ENCODE results near the gene AGBL1.

GRCh38 chr15:86411916-86412315 is 332.2 kb downstream of the AGBL1 start:
- TF ChIP-seq CTCF (IDR thresholded peaks at IDR 0.05; ENCODE audit: borderline replicate concordance, extremely low read depth, low read length, poor library complexity, severe bottlenecking) (no peak), EZH2 (IDR thresholded peaks at IDR 0.05; ENCODE audit: borderline replicate concordance, low read depth, low read length, severe bottlenecking) (no peak)

Measured in DND-41 (cell line).